ENCODE measurements around the gene MVB12B. TPM values are rescaled to one million over a fixed set of nuclear protein-coding genes. Genes with fewer than 3 reads are reported as not detected.
A peak's percentile ranks its signal among the peaks of the same experiment; 100 is the strongest.

The MVB12B gene
- total RNA-seq, 1 donor from 2014 or later, result 20.2 TPM

DNA sequence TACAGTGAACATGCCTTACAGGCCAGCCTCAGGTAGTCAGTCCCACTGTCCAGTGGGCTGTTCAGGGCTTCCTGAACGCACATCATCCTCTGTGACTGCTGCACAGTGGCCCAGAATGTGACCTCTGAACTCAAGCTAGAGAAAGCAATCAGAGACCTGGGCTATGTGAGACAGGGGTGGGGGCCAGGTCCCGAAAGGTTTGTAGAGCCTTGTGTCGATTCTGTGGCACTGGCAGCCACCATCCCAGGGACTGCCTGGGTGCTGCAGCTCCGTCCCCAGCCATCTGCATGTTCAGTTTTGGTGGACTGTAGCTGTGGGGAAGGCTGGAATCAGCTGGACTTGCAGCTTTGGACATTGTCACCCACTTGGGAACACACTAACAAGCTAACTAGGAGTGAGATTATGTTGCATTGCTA lies 47.7 kb downstream of the MVB12B start:
- H3K4me3 Mint-ChIP-seq (ENCODE audit: unreplicated experiment), result no peak overlapping the region
- H3K27ac Mint-ChIP-seq (ENCODE audit: unreplicated experiment), result no peak overlapping the region
- H3K9me3 Mint-ChIP-seq (ENCODE audit: unreplicated experiment), result no peaks in the 10 kb centered on the region
- H3K36me3 Mint-ChIP-seq (ENCODE audit: unreplicated experiment), result peaks cover 2% of the 10 kb centered on the region
- no peaks in the 10 kb centered on the region for H3K27me3 Mint-ChIP-seq (ENCODE audit: unreplicated experiment)
- peaks cover 47% of the 10 kb centered on the region for H3K4me1 Mint-ChIP-seq (ENCODE audit: unreplicated experiment)
- DNase-seq (ENCODE audit: extremely low spot score, unreplicated experiment), result no peak
- TF ChIP-seq, protein P1, sequence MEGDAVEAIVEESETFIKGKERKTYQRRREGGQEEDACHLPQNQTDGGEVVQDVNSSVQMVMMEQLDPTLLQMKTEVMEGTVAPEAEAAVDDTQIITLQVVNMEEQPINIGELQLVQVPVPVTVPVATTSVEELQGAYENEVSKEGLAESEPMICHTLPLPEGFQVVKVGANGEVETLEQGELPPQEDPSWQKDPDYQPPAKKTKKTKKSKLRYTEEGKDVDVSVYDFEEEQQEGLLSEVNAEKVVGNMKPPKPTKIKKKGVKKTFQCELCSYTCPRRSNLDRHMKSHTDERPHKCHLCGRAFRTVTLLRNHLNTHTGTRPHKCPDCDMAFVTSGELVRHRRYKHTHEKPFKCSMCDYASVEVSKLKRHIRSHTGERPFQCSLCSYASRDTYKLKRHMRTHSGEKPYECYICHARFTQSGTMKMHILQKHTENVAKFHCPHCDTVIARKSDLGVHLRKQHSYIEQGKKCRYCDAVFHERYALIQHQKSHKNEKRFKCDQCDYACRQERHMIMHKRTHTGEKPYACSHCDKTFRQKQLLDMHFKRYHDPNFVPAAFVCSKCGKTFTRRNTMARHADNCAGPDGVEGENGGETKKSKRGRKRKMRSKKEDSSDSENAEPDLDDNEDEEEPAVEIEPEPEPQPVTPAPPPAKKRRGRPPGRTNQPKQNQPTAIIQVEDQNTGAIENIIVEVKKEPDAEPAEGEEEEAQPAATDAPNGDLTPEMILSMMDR (IDR thresholded peaks at IDR 0.05), result no peak

DNA sequence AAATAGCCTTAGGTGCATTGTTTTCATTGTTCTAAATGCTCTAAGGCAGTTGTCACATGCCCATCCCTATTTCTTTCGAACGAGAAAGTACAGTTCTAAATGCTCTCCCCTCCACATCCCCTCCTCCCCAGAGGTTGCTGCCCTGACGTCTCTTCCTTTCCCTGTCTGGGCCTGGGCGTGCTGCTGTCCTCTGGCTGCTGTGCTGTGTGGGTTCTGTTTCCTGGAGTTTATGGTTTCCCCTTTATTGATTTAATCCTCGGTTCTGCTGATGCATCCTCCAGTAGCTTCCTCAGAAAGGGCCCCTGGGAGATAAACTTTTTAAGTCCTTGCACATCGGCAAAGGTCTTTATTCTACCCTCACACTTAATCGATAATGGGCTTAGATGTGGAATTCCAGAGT lies 48.8 kb downstream of the MVB12B start:
- peaks cover 2% of the 10 kb centered on the region for H3K36me3 Mint-ChIP-seq (ENCODE audit: unreplicated experiment)
- DNase-seq (ENCODE audit: extremely low spot score, unreplicated experiment), result no peak
- TF ChIP-seq, protein P1 (IDR thresholded peaks at IDR 0.05), result peak; percentile 12
- H3K27me3 Mint-ChIP-seq (ENCODE audit: unreplicated experiment), result no peaks in the 10 kb centered on the region
- no peaks in the 10 kb centered on the region for H3K9me3 Mint-ChIP-seq (ENCODE audit: unreplicated experiment)
- peaks cover 47% of the 10 kb centered on the region for H3K4me1 Mint-ChIP-seq (ENCODE audit: unreplicated experiment)
- H3K4me3 Mint-ChIP-seq (ENCODE audit: unreplicated experiment), result peak overlapping the region; percentile 43
- H3K27ac Mint-ChIP-seq (ENCODE audit: unreplicated experiment), result peak overlapping the region; percentile 86

DNA sequence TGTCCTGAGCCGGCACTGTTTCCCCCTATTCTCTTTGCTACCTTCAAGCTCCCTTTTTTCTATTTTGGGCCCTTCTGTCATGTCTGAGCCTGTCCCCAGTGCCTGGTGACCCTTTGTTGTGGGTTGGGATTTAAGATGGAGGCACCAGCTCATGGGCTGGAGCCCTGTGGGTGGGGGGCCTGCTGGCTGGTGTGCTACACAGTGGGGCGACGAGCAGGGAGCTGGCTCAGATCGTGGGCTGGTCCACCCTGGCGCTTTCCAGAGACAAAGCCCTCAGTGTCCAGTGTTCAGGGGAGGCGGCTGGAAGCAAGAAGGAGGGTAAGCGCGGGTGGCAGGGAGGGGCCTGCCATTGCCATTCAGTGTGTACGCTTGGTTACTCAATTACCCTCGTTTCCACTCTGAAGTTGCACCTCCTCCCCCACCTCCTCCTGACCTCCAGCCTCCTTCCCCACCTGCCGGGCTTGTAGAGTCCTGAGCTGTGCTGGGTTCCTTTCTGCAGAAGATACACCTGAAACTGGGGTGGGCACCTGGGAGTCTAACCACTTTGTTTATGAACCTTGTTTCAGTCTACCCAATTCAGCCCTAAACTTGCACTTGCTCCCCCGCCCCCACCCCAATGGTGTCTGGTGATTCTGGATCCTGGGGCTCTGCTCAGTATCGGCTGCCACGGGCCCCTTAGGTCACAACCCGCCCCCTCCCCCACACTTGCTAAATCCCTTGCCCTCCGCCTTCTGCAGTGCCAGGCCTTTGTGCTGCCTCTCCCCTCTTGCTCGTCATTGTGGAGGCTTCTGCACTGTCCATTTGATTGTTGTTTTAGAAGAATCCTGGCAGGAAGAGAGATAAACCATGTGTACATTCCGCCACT lies 49.9 kb downstream of the MVB12B start:
- H3K27me3 Mint-ChIP-seq (ENCODE audit: unreplicated experiment), result no peaks in the 10 kb centered on the region
- DNase-seq (ENCODE audit: extremely low spot score, unreplicated experiment), result no peak
- H3K4me1 Mint-ChIP-seq (ENCODE audit: unreplicated experiment), result peaks cover 47% of the 10 kb centered on the region
- no peaks in the 10 kb centered on the region for H3K9me3 Mint-ChIP-seq (ENCODE audit: unreplicated experiment)
- peaks cover 7% of the 10 kb centered on the region for H3K36me3 Mint-ChIP-seq (ENCODE audit: unreplicated experiment)
- TF ChIP-seq, protein P1 (IDR thresholded peaks at IDR 0.05), result no peak
- H3K4me3 Mint-ChIP-seq (ENCODE audit: unreplicated experiment), result no peak overlapping the region
- peak overlapping the region; percentile 86 for H3K27ac Mint-ChIP-seq (ENCODE audit: unreplicated experiment)

DNA sequence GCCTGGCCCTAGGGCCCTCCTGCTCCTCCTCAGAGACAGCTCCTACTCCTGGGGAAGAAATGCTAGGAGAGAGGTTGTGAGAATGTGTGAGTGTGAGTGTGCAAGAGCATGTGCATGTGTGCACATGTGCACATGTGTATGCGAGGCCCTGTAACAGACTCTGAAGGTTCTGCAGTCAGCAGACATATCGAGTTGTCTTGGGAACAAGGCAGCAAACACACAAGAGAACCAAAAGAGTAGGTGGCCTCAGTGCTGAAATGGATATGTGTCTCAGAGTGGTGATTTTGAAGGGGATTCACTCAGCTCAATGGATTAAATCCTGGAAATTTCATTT lies 50.5 kb downstream of the MVB12B start:
- Mint-ChIP-seq H3K36me3 (ENCODE audit: unreplicated experiment) (peaks cover 8% of the 10 kb centered on the region), H3K27ac (ENCODE audit: unreplicated experiment) (peak overlapping the region; percentile 42), H3K4me3 (ENCODE audit: unreplicated experiment) (no peak overlapping the region), H3K9me3 (ENCODE audit: unreplicated experiment) (no peaks in the 10 kb centered on the region), H3K27me3 (ENCODE audit: unreplicated experiment) (no peaks in the 10 kb centered on the region), H3K4me1 (ENCODE audit: unreplicated experiment) (peaks cover 45% of the 10 kb centered on the region)
- TF ChIP-seq, protein P1 (IDR thresholded peaks at IDR 0.05), result no peak
- DNase-seq (ENCODE audit: extremely low spot score, unreplicated experiment), result no peak

DNA sequence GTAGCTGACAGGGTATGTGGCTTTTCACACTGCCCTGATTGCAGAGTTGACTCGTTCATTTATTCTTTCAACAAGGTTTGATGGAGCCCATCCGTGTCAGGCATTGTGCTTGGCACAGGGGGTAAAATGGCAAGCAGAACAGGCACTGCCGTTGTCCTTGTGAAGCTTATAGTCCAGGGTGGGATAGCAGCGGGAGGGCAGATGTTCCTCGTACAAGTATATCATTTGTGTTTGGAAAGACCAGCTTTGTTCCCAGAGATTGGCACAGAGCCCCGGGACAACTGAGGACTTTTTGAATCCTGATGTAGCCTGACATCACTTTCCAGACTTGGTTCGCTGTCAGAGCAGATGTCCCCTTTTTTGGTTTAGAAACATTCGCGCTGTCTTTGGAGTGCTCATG lies 50.9 kb downstream of the MVB12B start:
- TF ChIP-seq, protein P1 (IDR thresholded peaks at IDR 0.05), result no peak
- Mint-ChIP-seq H3K27ac (ENCODE audit: unreplicated experiment) (no peak overlapping the region), H3K4me1 (ENCODE audit: unreplicated experiment) (peaks cover 43% of the 10 kb centered on the region), H3K36me3 (ENCODE audit: unreplicated experiment) (peaks cover 12% of the 10 kb centered on the region), H3K4me3 (ENCODE audit: unreplicated experiment) (no peak overlapping the region), H3K9me3 (ENCODE audit: unreplicated experiment) (no peaks in the 10 kb centered on the region), H3K27me3 (ENCODE audit: unreplicated experiment) (no peaks in the 10 kb centered on the region)
- DNase-seq (ENCODE audit: extremely low spot score, unreplicated experiment), result no peak

Data from osteocyte (in vitro differentiated cells).